ENCODE measurements around the gene IPO11.

IPO11 gene

GRCh38 chr5:62431735-62432620 is 19.4 kb downstream of the IPO11 start:
- TF ChIP-seq CTCF (IDR thresholded peaks at IDR 0.05; ENCODE audit: low read length) (no peak), EZH2 (IDR thresholded peaks at IDR 0.05; ENCODE audit: borderline replicate concordance, low read length) (no peak)
- H4K20me1 ChIP-seq (ENCODE audit: insufficient read depth, low read length): no peaks in the 10 kb centered on the region
- H3K4me1 ChIP-seq (ENCODE audit: insufficient read depth, low read length, severe bottlenecking): no peaks in the 10 kb centered on the region
- H3K4me2 ChIP-seq (ENCODE audit: low read length): no peak overlapping the region
- no peaks in the 10 kb centered on the region for H3K36me3 ChIP-seq (ENCODE audit: insufficient read depth, low read length)
- H3K4me3 ChIP-seq (ENCODE audit: low read depth, low read length, poor library complexity, severe bottlenecking): no peak overlapping the region
- H3K9ac ChIP-seq (ENCODE audit: low read length): no peak overlapping the region
- peaks cover 48% of the 10 kb centered on the region for H3K79me2 ChIP-seq (ENCODE audit: insufficient read depth, low read length)
- no peaks in the 10 kb centered on the region for H3K9me2 ChIP-seq (ENCODE audit: low read depth, low read length)
- no peaks in the 10 kb centered on the region for H3K27me3 ChIP-seq (ENCODE audit: insufficient read depth, low read length)
- no peak overlapping the region for H2AFZ ChIP-seq (ENCODE audit: low read length)
- H3F3A ChIP-seq (ENCODE audit: insufficient read depth, low read length): no peaks in the 10 kb centered on the region
- H3K9me3 ChIP-seq (ENCODE audit: low read length): no peaks in the 10 kb centered on the region
- no peak overlapping the region for H3K27ac ChIP-seq (ENCODE audit: low read depth, low read length, poor library complexity, severe bottlenecking)

- Histone ChIP-seq H3K27me3 (ENCODE audit: insufficient read depth, low read length) (no peaks in the 10 kb centered on the region), H4K20me1 (ENCODE audit: insufficient read depth, low read length) (no peaks in the 10 kb centered on the region), H2AFZ (ENCODE audit: low read length) (no peak overlapping the region), H3K4me1 (ENCODE audit: insufficient read depth, low read length, severe bottlenecking) (no peaks in the 10 kb centered on the region), H3K79me2 (ENCODE audit: insufficient read depth, low read length) (peaks cover 46% of the 10 kb centered on the region), H3K9ac (ENCODE audit: low read length) (no peak overlapping the region), H3K27ac (ENCODE audit: low read depth, low read length, poor library complexity, severe bottlenecking) (no peak overlapping the region), H3K4me3 (ENCODE audit: low read depth, low read length, poor library complexity, severe bottlenecking) (no peak overlapping the region), H3K9me2 (ENCODE audit: low read depth, low read length) (no peaks in the 10 kb centered on the region), H3F3A (ENCODE audit: insufficient read depth, low read length) (no peaks in the 10 kb centered on the region), H3K36me3 (ENCODE audit: insufficient read depth, low read length) (0 out of 2 replicates have a peak, but pooled peaks cover 1% of the 10 kb centered on the region), H3K9me3 (ENCODE audit: low read length) (no peaks in the 10 kb centered on the region), H3K4me2 (ENCODE audit: low read length) (no peak overlapping the region)
- TF ChIP-seq EZH2 (IDR thresholded peaks at IDR 0.05; ENCODE audit: borderline replicate concordance, low read length) (no peak), CTCF (IDR thresholded peaks at IDR 0.05; ENCODE audit: low read length) (no peak)
Measured at GRCh38 chr5:62432621-62433064, 20.1 kb downstream of the IPO11 start.

GRCh38 chr5:62448528-62448927 is 36.0 kb downstream of the IPO11 start:
- no peak overlapping the region for H3K27ac ChIP-seq (ENCODE audit: low read depth, low read length, poor library complexity, severe bottlenecking)

More at GRCh38 chr5:62448528-62448927, 36.0 kb downstream of the IPO11 start:
- no peaks in the 10 kb centered on the region for H3F3A ChIP-seq (ENCODE audit: insufficient read depth, low read length)
- no peak overlapping the region for H3K4me3 ChIP-seq (ENCODE audit: low read depth, low read length, poor library complexity, severe bottlenecking)
- no peaks in the 10 kb centered on the region for H4K20me1 ChIP-seq (ENCODE audit: insufficient read depth, low read length)
- H3K9ac ChIP-seq (ENCODE audit: low read length): no peak overlapping the region
- H3K79me2 ChIP-seq (ENCODE audit: insufficient read depth, low read length): no peaks in the 10 kb centered on the region
- no peak overlapping the region for H2AFZ ChIP-seq (ENCODE audit: low read length)
- no peaks in the 10 kb centered on the region for H3K9me2 ChIP-seq (ENCODE audit: low read depth, low read length)
- H3K27me3 ChIP-seq (ENCODE audit: insufficient read depth, low read length): no peaks in the 10 kb centered on the region
- TF ChIP-seq CTCF (IDR thresholded peaks at IDR 0.05; ENCODE audit: low read length): no peak
- peaks cover 31% of the 10 kb centered on the region for H3K36me3 ChIP-seq (ENCODE audit: insufficient read depth, low read length)
- no peaks in the 10 kb centered on the region for H3K9me3 ChIP-seq (ENCODE audit: low read length)
- H3K4me1 ChIP-seq (ENCODE audit: insufficient read depth, low read length, severe bottlenecking): no peaks in the 10 kb centered on the region
- no peak overlapping the region for H3K4me2 ChIP-seq (ENCODE audit: low read length)

All from OCI-LY1 (cell line).